GM23338 (cell line): Measurements from ENCODE around the gene PPP2R2D. TPM values are rescaled to one million over a fixed set of nuclear protein-coding genes. Genes with fewer than 3 reads are reported as not detected.

Experiments
- ATAC-seq: fragments of 200-7000 bp; cut with Tn5 transposase; 3 replicates; pipeline ENCODE4 v1.9.1; 2020
- DNase-seq: peaks from one replicate; pipeline ENCODE4 v3.0.0-alpha.2; 2015; ENCODE audit warnings: low spot score
- H2AFZ ChIP-seq: fragments of 200-600 bp; sonication (generic); 2 replicates; pipeline ENCODE4 v1.8.0; 2016; ENCODE audit warnings: antibody characterized with exemption, mild to moderate bottlenecking, moderate library complexity
- H3F3A ChIP-seq: fragments of 200-600 bp; sonication (generic); replicated peaks from 2 replicates; pipeline ENCODE4 v1.8.0; 2017; ENCODE audit warnings: antibody characterized with exemption, mixed run types, low read depth
- H3K27ac ChIP-seq: fragments of 200-600 bp; sonication (generic); 2 replicates; pipeline ENCODE4 v1.6.1; 2016; ENCODE audit warnings: low read depth
- H3K27me3 ChIP-seq: fragments of 200-600 bp; sonication (generic); 2 replicates; pipeline ENCODE4 v1.8.0; 2016; ENCODE audit warnings: mild to moderate bottlenecking, mixed run types, moderate library complexity; ENCODE audit not compliant: insufficient read depth
- H3K36me3 ChIP-seq: fragments of 200-600 bp; sonication (generic); 2 replicates; pipeline ENCODE4 v1.8.0; 2016; ENCODE audit warnings: mild to moderate bottlenecking; ENCODE audit not compliant: insufficient read depth
- H3K4me1 ChIP-seq: fragments of 200-600 bp; sonication (generic); 2 replicates; pipeline ENCODE4 v1.8.0; 2016; ENCODE audit warnings: mild to moderate bottlenecking, moderate library complexity; ENCODE audit not compliant: insufficient read depth
- H3K4me2 ChIP-seq: fragments of 200-600 bp; sonication (generic); 2 replicates; pipeline ENCODE4 v1.7.1; 2017; ENCODE audit warnings: mixed run types
- H3K4me3 ChIP-seq: fragments of 200-600 bp; sonication (generic); 2 replicates; pipeline ENCODE4 v1.6.1; 2016; ENCODE audit warnings: mixed run types
- H3K79me2 ChIP-seq: fragments of 200-600 bp; sonication (generic); replicated peaks from 2 replicates; pipeline ENCODE4 v1.8.0; 2017; ENCODE audit warnings: mild to moderate bottlenecking; ENCODE audit not compliant: insufficient read depth
- H3K9me2 ChIP-seq: fragments of 200-600 bp; sonication (generic); 2 replicates; pipeline ENCODE4 v1.8.0; 2017; ENCODE audit not compliant: insufficient read depth
- H4K20me1 ChIP-seq: fragments of 200-600 bp; sonication (generic); replicated peaks from 2 replicates; pipeline ENCODE4 v1.8.0; 2017; ENCODE audit warnings: mild to moderate bottlenecking; ENCODE audit not compliant: insufficient read depth
- H3K27ac Mint-ChIP-seq: 2 replicates; pipeline ENCODE4 v1.8.0; 2020; ENCODE audit warnings: inconsistent platforms, mild to moderate bottlenecking, moderate library complexity, mixed read lengths
- H3K27me3 Mint-ChIP-seq: 3 replicates; pipeline ENCODE4 v1.8.0; 2022; ENCODE audit warnings: low read depth, mild to moderate bottlenecking, moderate library complexity, mixed read lengths, inconsistent platforms; ENCODE audit not compliant: insufficient read depth, poor library complexity
- H3K36me3 Mint-ChIP-seq: 3 replicates; pipeline ENCODE4 v1.8.0; 2021; ENCODE audit warnings: low read depth, mild to moderate bottlenecking, inconsistent platforms, moderate library complexity, mixed read lengths
- H3K4me1 Mint-ChIP-seq: 3 replicates; pipeline ENCODE4 v1.8.0; 2020; ENCODE audit warnings: mild to moderate bottlenecking, inconsistent platforms, mixed read lengths
- H3K4me3 Mint-ChIP-seq: 3 replicates; pipeline ENCODE4 v1.8.0; 2021; ENCODE audit warnings: moderate library complexity, mild to moderate bottlenecking, inconsistent platforms, mixed read lengths
- H3K9me3 Mint-ChIP-seq: 3 replicates; pipeline ENCODE4 v1.8.0; 2020; ENCODE audit warnings: moderate library complexity, mild to moderate bottlenecking, inconsistent platforms, mixed read lengths
- CREB1 ChIP-seq: fragments of 250-450 bp; sonication (Bioruptor Pico); IDR thresholded peaks from 2 replicates; pipeline ENCODE4 v1.5.0; 2020; ENCODE audit warnings: low read depth, mild to moderate bottlenecking, moderate library complexity
- CTCF ChIP-seq, 2 experiments: fragments of 200-600 bp in 1 of 2; sonication (generic) in 1 of 2; conservative IDR thresholded peaks; 2 replicates each; pipeline versions ENCODE4 v1.5.1 to v1.6.1; 2016 to 2017; ENCODE audit warnings: antibody characterized with exemption in 2 of 2, low read depth in 2 of 2, mild to moderate bottlenecking in 2 of 2, moderate library complexity in 1 of 2
- ETS1 ChIP-seq: IDR thresholded peaks from 2 replicates; pipeline ENCODE4 v1.6.1; 2016; ENCODE audit warnings: antibody characterized with exemption
- EZH2 ChIP-seq: fragments of 200-600 bp; sonication (generic); IDR thresholded peaks from one replicate; pipeline ENCODE4 v1.8.0; 2017; ENCODE audit warnings: antibody characterized with exemption, mild to moderate bottlenecking, low read depth; ENCODE audit not compliant: unreplicated experiment
- EZH2phosphoT487 ChIP-seq: fragments of 200-600 bp; sonication (generic); IDR thresholded peaks from one replicate; pipeline ENCODE4 v1.8.1; 2018; ENCODE audit warnings: antibody characterized with exemption; ENCODE audit not compliant: unreplicated experiment
- JUNB ChIP-seq: IDR thresholded peaks from one replicate; pipeline ENCODE4 v1.6.1; 2016; ENCODE audit warnings: antibody characterized with exemption; ENCODE audit not compliant: unreplicated experiment
- NANOG ChIP-seq: IDR thresholded peaks from 2 replicates; pipeline ENCODE4 v1.6.1; 2016; ENCODE audit warnings: antibody characterized with exemption, borderline replicate concordance
- POLR2AphosphoS5 ChIP-seq: IDR thresholded peaks from 2 replicates; pipeline ENCODE4 v1.6.1; 2016; ENCODE audit warnings: antibody characterized with exemption, low read depth
- REST ChIP-seq: IDR thresholded peaks from one replicate; pipeline ENCODE4 v1.6.1; 2018; ENCODE audit warnings: antibody characterized with exemption; ENCODE audit not compliant: unreplicated experiment
- STAT1 ChIP-seq: IDR thresholded peaks from one replicate; pipeline ENCODE4 v1.6.1; 2016; ENCODE audit warnings: antibody characterized with exemption; ENCODE audit not compliant: unreplicated experiment
- ZNF114 ChIP-seq: fragments of 250-450 bp; sonication (Bioruptor Pico); IDR thresholded peaks from 2 replicates; pipeline ENCODE4 v1.5.0; 2020; ENCODE audit warnings: mild to moderate bottlenecking, moderate library complexity
- ZNF331 ChIP-seq: fragments of 250-450 bp; sonication (Bioruptor Pico); IDR thresholded peaks from 2 replicates; pipeline ENCODE4 v1.5.0; 2020; ENCODE audit warnings: low read depth, mild to moderate bottlenecking, moderate library complexity
- ZNF462 ChIP-seq: fragments of 250-450 bp; sonication (Bioruptor Pico); IDR thresholded peaks from 2 replicates; pipeline ENCODE4 v1.5.0; 2020; ENCODE audit warnings: mild to moderate bottlenecking, moderate library complexity
- polyA plus RNA-seq: library from polyadenylated mRNA; unstranded; fragments of >200 nt; fragmentation: Nextera tagmentation; extraction: Ambion mirVana; gene quantifications from 2 replicates; pipeline ENCODE4 v1.2.1, GENCODE V29; 2016
- total RNA-seq: library from RNA; depleted of rRNA; stranded (reverse); fragments of >200 nt; shearing (Covaris generic); gene quantifications from 2 replicates; pipeline ENCODE4 v1.2.3, GENCODE V29; 2014

PPP2R2D gene
- total and polyA plus RNA-seq, 2 experiments from 2014 or later = 28.8 to 33.7 TPM

- H3K27me3 Mint-ChIP-seq = peaks cover 10% of the 10 kb centered on the region
- DNase-seq = no peak
- H3K27ac ChIP-seq = no peak overlapping the region
- no peak overlapping the region for H2AFZ ChIP-seq
- H3K36me3 ChIP-seq = no peaks in the 10 kb centered on the region
- TF ChIP-seq EZH2 (no peak), STAT1 (no peak), ZNF462 (CRISPR knock-in tag) (no peak), NANOG (no peak), ZNF114 (CRISPR knock-in tag) (no peak), ZNF331 (CRISPR knock-in tag) (no peak), ETS1 (no peak), REST (no peak), JUNB (no peak), POLR2AphosphoS5 (no peak), CREB1 (CRISPR knock-in tag) (no peak), CTCF (conservative IDR thresholded peaks at IDR 0.05; ENCODE audit: low read depth in 2 of 2) (no peak), EZH2phosphoT487 (no peak)
- H3K36me3 Mint-ChIP-seq = peaks cover 8% of the 10 kb centered on the region; the same call in 2 of the 3 replicates
- no peak for ATAC-seq
- H3K27me3 ChIP-seq = no peaks in the 10 kb centered on the region
- no peak overlapping the region for H3K4me3 ChIP-seq
- no peaks in the 10 kb centered on the region for H3F3A ChIP-seq
- no peaks in the 10 kb centered on the region for H4K20me1 ChIP-seq
- no peaks in the 10 kb centered on the region; the same call in 1 of the 2 replicates for H3K4me1 ChIP-seq
- no peak overlapping the region for H3K4me2 ChIP-seq
- no peaks in the 10 kb centered on the region for H3K79me2 ChIP-seq
- H3K4me1 Mint-ChIP-seq = peaks cover 6% of the 10 kb centered on the region
- peaks cover 11% of the 10 kb centered on the region for H3K9me3 Mint-ChIP-seq
- H3K27ac Mint-ChIP-seq = no peak overlapping the region
- no peak overlapping the region for H3K4me3 Mint-ChIP-seq
- H3K9me2 ChIP-seq = no peaks in the 10 kb centered on the region
These were observed 30.4 kb upstream of the PPP2R2D start for GRCh38 chr10:131870411-131870810.
